8988T (cell line): ENCODE results near the gene SDF4.

Source experiments
- DNase-seq: peaks from one replicate; pipeline ENCODE4 v3.0.0; 2011

The SDF4 gene

GRCh38 chr1:1240822-1241587 is 9.2 kb upstream of the SDF4 start:
- no peak for DNase-seq

- DNase-seq = no peak
Observed at GRCh38 chr1:1240348-1240732, 8.5 kb upstream of the SDF4 start.

- DNase-seq = no peak
Observed at GRCh38 chr1:1239614-1240347, 8.0 kb upstream of the SDF4 start.

- no peak for DNase-seq
Observed at GRCh38 chr1:1239227-1239613, 7.4 kb upstream of the SDF4 start.

GRCh38 chr1:1238702-1239178 is 6.9 kb upstream of the SDF4 start:
- DNase-seq = no peak

GRCh38 chr1:1237874-1238701 is 6.3 kb upstream of the SDF4 start:
- no peak for DNase-seq

GRCh38 chr1:1236945-1237873 is 5.4 kb upstream of the SDF4 start:
- DNase-seq = no peak

- no peak for DNase-seq
Observed at GRCh38 chr1:1236176-1236763, 4.5 kb upstream of the SDF4 start.

- DNase-seq = no peak
Observed at GRCh38 chr1:1235016-1235744, 3.4 kb upstream of the SDF4 start.

- no peak for DNase-seq
Observed at GRCh38 chr1:1234180-1234808, 2.5 kb upstream of the SDF4 start.

GRCh38 chr1:1233567-1233892 is 1.7 kb upstream of the SDF4 start:
- DNase-seq = no peak

GRCh38 chr1:1232796-1233566 is 1.2 kb upstream of the SDF4 start:
- DNase-seq = no peak

- DNase-seq = no peak
Observed at GRCh38 chr1:1232208-1232795, 501 bp upstream of the SDF4 start, which contains the start of gene B3GALT6. Gene B3GALT6 (plus strand): TSS chr1:1232237. CDS start chr1:1232279, 42 bp downstream.

GRCh38 chr1:1230656-1231399 is 973 bp downstream of the SDF4 start:
- DNase-seq = no peak

- no peak for DNase-seq
Observed at GRCh38 chr1:1229770-1230169, 2.0 kb downstream of the SDF4 start.

- DNase-seq = no peak
Observed at GRCh38 chr1:1228596-1229321, 3.0 kb downstream of the SDF4 start.

GRCh38 chr1:1228187-1228586 is 3.6 kb downstream of the SDF4 start:
- no peak for DNase-seq

- DNase-seq = no peak
Observed at GRCh38 chr1:1227386-1227785, 4.4 kb downstream of the SDF4 start.
